Right kidney (tissue), 9 donors: Measurements from ENCODE around the gene ANKRD27.
"Not testable (repeated sequence)": the region's sequence is repeated elsewhere in the genome, so short reads cannot be mapped to it uniquely, and the experiment has no call there.

ENCODE experiments used
- DNase-seq: peaks from one replicate; pipeline ENCODE4 v3.0.0-alpha.2; 2016
- long read RNA-seq, 8 donors: transcript quantifications; one replicate each; lab custom pipeline, GENCODE V29; 2026

The ANKRD27 gene
- long read RNA-seq, donor 1, full-length matches to known transcripts = 2 of 2 reads
- long read RNA-seq, donor 1, partial matches to known transcripts = 0 of 2 reads
- long read RNA-seq, donor 1, other reads (novel, unspliced or antisense) = 0 of 2 reads
- long read RNA-seq, donor 2, full-length matches to known transcripts = 1 of 1 reads
- long read RNA-seq, donor 2, partial matches to known transcripts = 0 of 1 reads
- long read RNA-seq, donor 2, other reads (novel, unspliced or antisense) = 0 of 1 reads
- long read RNA-seq, donor 3 = 0 reads
- long read RNA-seq, donor 4 = 0 reads
- long read RNA-seq, donor 5, full-length matches to known transcripts = 1 of 1 reads
- long read RNA-seq, donor 5, partial matches to known transcripts = 0 of 1 reads
- long read RNA-seq, donor 5, other reads (novel, unspliced or antisense) = 0 of 1 reads
- long read RNA-seq, donor 6, full-length matches to known transcripts = 2 of 2 reads
- long read RNA-seq, donor 6, partial matches to known transcripts = 0 of 2 reads
- long read RNA-seq, donor 6, other reads (novel, unspliced or antisense) = 0 of 2 reads
- long read RNA-seq, donor 7 = 0 reads
- long read RNA-seq, donor 8 = 0 reads

DNA sequence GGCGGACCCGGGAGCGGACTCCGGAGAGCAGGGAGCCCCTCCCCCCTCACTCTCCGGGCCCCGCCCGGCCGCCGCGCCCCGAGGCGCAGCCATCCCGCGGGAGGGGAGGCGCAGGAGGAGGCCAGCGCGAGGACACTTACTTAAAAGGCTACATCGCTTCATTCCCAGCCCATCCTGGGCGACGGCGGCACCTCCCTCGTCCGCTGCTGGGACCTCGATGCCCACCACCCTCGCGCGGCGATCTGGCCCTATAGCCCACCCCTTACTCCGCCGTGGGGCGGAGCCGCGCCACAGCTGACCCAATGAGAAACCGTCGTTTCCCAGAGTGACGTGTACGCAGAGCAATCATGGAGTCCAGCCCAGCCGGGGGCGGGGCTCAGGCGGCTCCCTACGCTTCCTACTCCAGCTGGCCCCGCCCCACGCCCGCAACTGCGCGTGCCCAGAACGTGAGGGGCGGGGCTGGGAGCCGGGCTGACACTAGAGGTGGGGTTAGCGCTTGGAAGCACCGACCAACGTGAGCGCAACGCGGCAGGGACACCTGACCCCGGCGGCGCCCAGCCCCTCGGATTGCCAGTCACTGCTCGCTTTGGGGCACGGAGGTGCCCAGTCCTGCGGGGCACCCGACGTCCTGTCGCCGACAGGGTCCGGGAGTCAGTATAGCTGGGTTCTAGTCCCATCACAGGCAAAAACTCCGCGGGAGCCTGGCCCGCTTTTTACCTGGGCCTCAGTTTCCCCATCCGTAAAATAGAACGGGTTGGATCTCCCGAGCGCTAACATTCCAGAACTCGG, at the start of gene ANKRD27:
Gene ANKRD27 (minus strand): TSS at position 250 of the 789 bp plus-strand sequence. CDS start 16,165 bp downstream, outside the sequence.
- peak; percentile 98 for DNase-seq

DNA sequence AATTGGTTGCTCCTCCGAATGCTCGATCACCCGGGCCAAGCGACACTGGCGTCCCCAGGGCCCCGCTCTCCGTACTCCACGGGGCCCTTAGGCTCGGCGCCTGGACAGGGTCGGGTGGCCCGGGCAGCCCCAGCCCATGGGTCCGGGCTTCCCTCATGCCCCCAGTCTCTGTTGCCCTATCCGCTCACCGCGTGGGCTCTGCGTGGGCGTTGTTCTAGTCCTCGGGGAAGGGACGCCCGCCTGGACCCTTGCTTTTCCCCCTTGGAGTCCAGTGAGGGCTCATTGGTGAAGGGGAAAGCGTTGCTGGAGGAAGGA, 45.9 kb upstream of the ANKRD27 start:
- DNase-seq = no peak

DNA sequence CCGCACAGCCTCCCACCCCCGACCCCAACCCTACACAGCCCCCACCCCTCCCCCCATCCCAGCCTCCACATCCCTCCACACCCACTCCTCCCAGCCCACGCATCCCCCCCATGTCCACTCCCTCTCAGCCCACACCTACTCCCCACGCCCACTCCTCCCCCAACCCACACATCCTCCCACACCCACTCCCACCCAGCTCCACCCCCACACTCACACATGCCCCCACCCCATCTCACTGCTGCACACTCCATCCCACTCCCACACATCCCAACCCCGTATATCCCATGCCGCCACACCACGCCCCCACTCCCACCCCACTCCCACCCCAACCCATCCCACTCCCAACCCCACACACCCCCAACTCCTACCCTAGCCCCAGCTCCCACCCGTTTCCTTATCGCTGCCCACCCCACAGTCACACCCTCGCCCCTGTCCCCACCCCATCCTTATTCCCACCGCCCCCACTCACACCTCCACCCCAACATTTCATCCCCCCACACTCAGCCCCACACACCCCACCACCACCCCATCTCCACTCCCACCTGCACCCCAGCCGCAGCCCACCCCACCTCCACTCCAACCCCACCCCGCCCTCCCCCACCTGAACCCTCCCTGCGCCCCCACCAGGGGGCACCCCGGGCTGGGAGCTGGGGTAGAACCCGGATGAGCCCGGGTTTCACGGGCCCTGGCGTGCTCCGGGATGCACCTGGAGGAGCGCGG, 45.4 kb upstream of the ANKRD27 start:
- no peak for DNase-seq

DNA sequence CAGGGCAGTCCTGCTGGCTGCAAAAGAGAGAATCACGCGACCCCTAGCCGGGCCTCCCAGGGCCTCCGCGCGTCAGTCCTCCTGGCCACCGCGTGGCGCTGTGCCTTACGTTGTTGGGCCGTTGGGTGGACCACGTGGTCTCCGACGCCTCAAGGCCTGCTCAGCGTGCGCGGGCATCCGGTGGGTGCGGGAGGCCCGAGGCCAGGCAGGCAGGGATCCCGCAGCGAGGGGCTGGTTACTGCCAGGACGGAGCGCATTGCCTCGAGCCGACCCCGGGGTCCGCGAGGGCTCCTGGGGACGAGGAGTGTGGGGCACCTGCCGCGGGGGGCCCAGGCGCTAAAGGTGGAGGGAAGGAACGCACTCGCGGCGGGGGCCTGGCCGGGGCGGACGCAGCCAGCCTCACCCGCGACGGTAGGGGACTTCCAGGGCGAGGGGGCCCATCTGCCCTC, 44.7 kb upstream of the ANKRD27 start, which contains the start of gene TDRD12:
Gene TDRD12 (plus strand): TSS at position 157 of the 449 bp plus-strand sequence. CDS start 306 bp downstream, outside the sequence.
- no peak for DNase-seq

DNA sequence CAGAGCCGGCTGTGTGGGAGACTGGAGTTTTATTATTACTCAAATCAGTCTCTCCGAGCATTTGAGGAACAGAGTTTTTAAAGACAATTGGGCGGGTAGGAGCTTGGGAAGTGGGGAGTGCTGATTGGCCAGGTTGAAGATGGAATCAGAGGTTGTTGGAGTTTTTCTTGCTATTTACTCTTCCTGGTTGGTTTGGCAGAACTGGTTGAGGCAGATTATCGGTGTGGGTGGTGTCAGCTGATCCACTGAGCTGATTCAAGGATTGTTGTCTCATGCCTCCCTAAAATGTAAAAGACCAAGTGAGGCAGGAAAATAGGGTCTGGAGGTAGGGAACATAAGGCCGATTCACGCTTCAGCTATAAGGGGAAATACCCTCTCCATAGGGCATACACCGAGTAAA, 43.3 kb upstream of the ANKRD27 start:
- DNase-seq = no peak

DNA sequence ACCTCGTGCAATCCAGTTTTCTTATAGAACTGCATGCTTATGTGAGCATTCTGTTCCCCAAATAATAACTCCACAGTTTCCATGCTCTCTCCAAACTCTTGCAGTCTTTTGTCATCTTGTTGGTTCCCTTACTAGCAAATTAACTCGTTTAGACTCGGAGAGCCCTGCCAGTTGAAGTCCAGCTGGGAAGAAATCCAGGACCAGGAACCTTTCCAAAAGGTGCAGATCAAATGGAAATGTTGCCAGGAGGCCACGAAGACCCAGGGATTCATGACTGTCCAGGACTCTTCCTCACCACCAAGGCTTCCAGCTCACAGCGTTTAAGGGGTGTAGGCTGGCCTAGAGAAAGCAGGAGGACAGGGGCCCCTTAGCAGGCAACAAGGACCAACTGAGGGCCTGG, 42.5 kb upstream of the ANKRD27 start:
- no peak for DNase-seq

DNA sequence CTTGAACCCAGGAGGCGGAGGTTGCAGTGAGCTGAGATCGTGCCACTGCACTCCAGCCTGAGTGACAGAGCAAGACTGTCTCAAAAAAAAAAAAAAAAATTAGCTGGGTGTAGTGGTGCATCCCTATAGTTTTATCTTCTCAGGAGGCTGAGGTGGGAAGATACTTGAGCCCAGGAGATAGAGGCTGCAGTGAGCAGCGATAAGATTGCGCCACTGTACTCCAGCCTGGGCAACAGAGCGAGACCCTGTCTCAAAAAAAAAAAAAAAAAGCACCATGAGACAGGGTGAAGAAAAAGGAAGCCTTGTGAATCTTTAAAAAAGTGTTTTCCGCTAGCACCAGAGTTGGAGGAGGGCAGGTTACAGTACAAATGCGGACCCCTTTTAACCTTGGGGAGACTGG, 41.2 kb upstream of the ANKRD27 start:
- not testable (repeated sequence) for DNase-seq

DNA sequence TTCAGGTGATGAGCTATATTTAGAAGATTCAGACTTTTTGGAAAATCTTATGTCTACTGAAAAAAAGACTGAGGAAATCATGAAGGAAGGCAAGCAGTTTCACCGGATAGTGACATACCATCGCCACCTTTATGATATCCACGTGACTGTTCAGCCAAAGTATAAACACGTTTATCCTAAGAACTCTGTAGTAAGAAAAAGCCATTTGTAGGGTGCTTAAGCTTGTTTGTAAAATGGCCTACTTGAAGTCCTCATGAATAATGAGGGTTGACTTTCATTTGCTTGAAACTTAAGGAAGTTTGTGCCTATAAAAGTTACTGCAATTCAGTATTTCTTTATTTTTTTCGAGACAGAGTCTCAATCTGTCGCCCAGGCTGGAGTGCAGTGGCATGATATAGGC, 36.8 kb upstream of the ANKRD27 start:
- DNase-seq = no peak

DNA sequence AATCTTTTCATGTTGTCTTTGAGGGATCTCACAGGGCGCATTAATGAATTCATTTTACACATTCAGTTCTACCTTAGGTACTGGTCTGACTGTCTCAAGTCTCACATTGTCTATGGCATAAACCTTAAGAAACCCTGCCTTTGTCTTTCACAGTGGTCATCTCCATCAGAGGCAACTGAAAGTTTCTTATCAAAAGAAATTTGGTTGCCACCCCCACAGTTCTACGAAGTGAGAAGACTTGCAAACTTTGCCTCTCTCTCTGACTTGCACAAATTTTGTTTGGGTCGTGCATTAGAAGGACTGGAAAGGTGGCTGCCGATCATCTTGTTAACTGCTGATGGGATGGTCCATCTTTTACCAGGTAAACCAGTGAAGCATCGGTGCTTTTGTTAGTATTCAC, 34.1 kb upstream of the ANKRD27 start:
- DNase-seq = no peak

DNA sequence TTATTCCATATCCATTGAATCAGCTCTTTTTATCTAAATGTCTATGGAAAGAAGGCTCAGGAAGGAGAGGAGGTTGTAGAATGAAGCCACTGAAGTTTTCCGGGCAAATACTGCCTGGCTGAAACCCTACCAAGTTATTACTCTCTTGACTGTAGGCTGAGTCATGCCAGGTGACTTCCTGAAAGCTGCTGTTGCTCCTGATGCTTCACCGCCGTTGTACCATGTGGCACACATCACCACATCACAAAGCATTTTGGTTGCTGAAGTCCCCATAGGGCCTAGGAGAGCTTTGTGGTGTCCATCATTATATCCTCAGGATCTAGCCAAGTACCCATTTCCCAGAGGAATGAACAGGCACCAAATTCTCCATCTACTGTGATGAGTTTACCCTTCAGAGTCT, 33.5 kb upstream of the ANKRD27 start:
- no peak for DNase-seq

DNA sequence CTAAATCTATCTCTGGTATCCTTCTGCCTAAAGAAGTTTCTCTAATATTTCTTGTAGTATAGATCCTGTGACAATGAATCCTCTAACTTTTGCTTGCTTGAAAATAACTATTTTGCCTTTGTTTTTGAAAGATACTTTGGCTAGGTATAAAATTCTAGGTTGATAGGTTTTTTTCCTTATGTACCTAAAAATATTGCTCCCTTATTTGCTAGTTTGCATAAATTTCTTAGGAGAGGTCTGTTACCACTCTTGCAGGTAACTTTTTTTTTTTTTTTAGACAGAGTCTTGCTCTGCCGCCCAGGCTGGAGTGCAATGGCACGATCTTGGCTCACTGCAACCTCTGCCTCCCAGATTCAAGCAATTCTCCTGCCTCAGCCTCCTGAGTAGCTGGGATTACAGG, 29.0 kb upstream of the ANKRD27 start:
- DNase-seq = not testable (repeated sequence)

DNA sequence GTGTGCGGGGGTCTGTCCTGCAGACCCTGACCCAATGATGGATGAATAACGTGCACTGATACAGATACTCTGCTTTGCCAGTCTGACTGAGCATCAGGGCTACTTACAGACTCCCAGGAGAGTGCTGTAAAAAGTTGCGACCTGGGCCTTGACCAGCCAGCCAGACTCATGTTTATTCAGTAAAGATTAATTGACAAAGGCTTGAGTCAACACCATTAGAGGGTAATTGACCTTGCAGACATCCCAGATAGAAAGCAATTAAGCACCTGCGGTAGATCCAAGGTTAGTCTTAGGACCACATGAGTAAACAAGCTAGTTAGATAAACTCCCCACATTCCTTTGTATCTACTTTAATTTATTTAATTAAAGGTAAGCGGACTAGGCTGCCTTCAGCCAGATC, 27.0 kb upstream of the ANKRD27 start:
- no peak for DNase-seq

DNA sequence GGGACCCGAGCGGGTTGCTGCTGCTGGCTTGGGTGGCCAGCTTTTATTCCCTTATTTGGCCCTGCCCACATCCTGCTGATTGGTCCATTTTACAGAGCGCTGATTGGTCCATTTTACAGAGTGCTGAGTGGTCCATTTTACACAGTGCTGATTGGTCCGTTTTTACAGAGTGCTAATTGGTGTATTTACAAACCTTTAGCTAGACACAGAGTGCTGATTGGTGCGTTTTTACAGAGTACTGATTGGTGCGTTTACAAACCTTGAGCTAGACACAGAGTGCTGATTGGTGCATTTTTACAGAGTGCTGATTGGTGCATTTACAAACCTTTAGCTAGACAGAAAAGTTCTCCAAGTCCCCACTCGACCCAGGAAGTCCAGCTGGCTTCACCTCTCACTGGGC, 25.1 kb upstream of the ANKRD27 start:
- not testable (repeated sequence) for DNase-seq

DNA sequence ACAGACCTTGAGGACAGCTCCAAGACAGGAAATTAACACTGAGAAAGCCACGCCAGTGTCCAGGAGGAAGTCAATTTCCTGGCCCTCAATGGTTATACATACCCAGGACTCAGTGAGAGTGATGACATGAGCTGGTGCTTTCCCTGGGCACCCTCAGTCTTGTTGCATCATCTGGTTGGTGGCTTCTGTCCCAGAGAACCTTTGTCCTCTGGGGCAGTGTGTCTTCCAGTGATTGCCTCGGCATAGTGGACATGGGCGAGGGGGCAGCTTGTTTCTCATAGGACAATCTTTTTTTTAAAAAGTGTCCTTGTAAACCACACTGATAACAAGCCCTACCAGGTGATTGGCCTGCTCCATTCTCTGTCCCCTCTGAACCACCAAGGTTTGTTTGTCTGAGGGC, 21.8 kb upstream of the ANKRD27 start:
- DNase-seq = not testable (repeated sequence)

DNA sequence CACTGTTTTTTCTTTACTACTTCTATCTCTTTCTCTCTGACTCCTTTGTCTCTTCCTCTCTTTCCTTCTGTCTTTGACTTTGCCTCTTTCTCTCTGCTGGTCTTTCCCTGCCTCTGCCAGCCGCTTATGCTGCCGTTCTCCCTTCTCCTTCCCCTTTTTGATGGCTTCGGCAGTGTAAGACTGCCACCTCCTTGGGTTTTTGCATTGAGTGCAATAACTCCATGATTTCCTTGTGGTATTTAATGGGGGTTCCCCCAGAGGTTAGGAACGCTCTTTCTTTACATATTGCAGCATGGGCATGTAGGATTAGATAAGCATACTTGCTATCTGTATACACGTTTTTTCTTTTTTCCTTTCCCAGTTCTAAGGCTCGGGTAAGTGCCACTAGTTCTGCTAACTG, 20.5 kb upstream of the ANKRD27 start:
- DNase-seq = not testable (repeated sequence)

DNA sequence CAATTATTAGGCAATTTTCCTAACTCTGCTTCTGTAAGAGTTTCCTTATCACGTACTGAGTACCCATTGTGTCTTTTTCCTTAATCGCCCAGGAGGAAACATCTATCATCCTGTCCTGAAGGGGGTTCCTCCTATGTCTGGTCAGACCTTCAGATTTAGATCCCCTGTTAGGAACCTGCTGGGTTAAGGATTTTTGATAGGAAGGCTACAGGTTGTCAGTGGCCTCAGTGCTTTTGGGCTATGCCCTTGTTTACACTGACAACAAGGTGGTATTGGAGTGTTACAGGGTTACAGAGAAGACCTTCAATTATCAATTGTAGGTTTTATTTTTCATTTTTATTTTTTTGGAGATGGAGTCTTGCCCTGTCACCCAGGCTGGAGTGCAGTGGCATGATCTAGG, 19.9 kb upstream of the ANKRD27 start:
- DNase-seq = not testable (repeated sequence)

DNA sequence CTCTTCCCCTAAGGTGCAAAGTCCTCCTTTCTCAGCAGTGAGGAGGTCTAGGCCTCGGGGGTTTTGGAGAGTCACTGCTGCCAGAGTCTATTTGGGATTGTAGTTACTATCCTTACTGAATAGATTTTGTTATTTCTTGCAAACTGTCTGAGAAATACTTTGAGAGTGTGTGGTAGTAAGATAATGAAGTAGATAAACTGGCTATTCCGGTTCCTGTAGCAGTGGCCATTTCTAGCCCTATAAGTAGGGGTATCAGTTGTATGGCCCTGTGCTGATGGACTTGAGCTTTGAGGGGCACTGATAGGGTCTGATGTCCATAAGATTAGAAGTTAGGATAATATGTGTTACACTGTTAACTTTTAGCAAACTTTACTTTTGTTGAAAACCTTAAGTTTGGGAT, 19.3 kb upstream of the ANKRD27 start:
- DNase-seq = not testable (repeated sequence)

DNA sequence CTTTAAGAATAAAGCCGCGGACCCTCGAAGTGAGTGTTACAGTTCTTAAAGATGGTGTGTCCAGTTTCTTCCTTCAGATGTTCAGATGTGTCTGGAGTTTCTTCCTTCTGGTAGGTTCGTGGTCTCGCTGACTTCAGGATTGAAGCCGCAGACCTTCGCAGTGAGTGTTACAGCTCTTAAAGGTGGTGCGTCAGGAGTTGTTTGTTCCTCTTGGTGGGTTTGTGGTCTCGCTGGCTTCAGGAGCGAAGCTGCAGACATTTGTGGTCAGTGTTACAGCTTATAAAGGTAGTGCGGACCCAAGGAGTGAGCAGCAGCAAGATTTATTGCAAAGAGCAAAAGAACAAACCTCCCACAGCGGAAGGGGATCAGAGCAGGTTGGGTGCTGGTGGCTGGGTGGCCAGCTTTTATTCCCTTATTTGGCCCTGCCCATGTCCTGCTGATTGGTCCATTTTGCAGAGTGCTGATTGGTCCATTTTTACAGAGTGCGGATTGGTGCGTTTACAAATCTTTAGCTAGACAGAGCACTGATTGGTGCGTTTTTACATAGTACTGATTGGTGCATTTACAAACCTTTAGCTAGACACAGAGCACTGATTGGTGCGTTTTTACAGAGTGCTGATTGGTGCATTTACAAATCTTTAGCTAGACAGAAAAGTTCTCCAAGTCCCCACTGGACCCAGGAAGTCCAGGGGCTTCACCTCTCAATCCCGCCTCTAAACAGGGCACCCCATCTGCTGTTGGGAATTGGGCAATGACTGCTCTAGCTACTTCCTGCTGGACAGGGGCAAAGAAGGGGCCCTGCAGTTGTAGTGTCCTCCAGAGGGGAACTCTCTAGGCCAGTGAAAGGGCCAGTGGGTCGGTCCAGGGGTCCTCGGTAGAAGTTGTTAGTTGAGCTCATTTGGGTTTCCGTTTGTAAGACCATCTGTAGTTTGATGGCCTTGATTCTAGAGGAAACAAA, 18.4 kb upstream of the ANKRD27 start:
- not testable (repeated sequence) for DNase-seq

DNA sequence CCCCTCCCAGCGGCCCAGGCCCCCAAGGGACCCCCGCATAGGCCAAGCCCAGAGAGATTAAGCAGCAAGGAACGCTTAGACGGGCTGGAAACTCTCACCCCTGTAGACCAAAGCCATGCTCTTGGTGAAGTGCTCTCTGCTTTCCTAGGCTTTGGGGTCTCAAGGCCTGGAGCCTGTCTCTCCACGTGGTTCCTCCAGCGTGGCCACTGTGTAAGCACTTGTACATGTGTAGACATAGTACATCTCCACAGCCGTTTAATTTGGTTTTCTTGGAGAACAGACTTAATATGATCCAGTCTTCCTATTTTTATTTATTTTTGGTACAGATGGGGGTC, 17.7 kb upstream of the ANKRD27 start:
- no peak for DNase-seq

DNA sequence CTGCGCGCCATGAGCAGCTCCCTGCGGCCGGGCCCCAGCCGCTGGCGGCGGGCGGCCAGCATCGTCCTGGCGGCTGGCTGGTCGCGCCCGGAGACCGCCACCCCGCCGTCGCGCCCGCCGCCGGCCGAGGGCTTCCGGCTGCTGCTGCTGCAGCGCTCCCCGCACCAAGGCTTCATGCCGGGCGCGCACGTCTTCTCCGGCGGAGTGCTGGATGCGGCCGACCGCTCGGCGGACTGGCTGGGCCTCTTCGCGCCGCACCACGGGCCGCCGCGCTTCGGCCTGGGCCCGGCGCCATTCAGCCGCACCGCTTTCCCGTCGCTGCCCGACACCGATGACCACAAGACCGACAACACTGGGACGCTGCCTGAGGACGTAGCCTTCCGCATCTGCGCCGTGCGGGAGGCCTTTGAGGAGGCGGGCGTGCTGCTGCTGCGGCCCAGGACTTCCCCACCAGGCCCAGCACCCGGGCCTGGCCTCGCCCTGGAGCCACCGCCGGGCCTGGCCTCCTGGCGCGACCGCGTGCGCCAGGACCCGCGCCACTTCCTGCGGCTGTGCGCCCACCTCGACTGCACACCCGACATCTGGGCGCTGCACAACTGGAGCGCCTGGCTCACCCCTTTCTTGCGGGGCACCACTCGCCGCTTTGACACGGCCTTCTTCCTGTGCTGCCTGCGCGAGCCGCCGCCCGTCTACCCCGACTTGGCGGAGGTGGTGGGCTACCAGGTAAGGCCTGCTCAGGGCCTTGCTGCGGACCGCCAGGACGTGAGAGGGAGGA, 17.2 kb upstream of the ANKRD27 start:
- peak; percentile 93 for DNase-seq
